ENCODE data around the gene HAND1. TPM values are rescaled to one million over a fixed set of nuclear protein-coding genes. Genes with fewer than 3 reads are reported as not detected.
A peak's percentile ranks its signal among the peaks of the same experiment; 100 is the strongest.

The HAND1 gene
- total RNA-seq, 2 experiments from 2014 or later, result not detected

DNA sequence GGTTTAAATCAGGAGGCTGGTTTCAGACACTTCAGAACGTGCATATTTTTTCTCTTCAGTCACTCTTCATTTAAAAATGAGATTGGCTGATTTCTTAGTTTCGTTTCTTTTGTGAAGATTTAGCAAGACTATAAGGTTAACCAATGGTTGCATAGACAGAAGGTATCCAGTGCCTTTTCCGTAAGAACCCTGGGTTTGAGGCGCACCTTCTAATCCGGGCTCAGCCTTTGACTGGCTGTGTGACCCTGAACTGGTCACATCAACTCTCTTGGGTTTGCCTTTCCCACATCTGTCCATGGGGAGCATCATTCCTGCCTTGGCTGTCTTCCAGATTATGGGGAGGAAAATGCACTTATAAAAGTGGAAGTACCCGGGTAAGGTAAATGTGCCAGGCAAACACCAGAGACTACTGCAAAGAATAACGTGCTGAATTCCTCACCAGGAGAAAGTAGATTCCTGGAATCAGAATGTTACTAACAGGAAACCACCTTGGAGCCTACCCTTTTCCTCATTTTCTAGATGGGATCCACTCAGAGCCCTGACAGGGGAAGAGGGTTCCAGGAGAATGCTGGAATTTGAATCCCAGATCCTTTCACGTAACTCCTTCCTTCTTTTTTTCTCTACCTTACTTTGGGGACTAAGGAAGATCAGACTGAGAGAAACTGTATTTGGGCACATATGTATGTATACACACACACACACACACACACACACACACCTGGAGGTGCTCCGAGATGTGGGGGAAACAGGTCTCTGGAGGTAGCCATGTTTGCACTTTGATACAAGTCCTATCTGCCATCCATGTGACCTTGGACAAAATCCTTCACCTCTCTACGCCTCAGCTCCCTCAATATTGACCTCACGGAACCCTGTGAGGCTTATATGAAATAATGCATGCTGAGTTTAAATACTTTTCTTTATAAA is 6.8 kb downstream of the HAND1 start:
- H3K36me3 ChIP-seq (ENCODE audit: insufficient read depth, low read length), result no peaks in the 10 kb centered on the region
- peaks cover 44% of the 10 kb centered on the region for H3K4me1 ChIP-seq (ENCODE audit: insufficient read depth, low read length)
- ATAC-seq (ENCODE audit: poor library complexity) (no peak), DNase-seq (no peak)
- H3K4me3 Mint-ChIP-seq, result no peak overlapping the region
- CTCF ChIA-PET, result no interaction called here
- no peak overlapping the region for H3K27ac ChIP-seq (ENCODE audit: low read depth in 1 of 2, low read length in 2 of 2)
- no peaks in the 10 kb centered on the region for H3K9me3 Mint-ChIP-seq
- POLR2A ChIA-PET, result no interaction called here
- H3K4me1 Mint-ChIP-seq (ENCODE audit: low read depth), result peaks cover 41% of the 10 kb centered on the region
- no peak overlapping the region for H3K27ac Mint-ChIP-seq
- peaks cover 81% of the 10 kb centered on the region for H3K27me3 Mint-ChIP-seq
- intact Hi-C loops (cut with DNase I, micrococcal nuclease), result loop anchor here in 1 of 2 experiments (10.0 kb wide), 1 partner anchor 174 kb away; no protein-coding TSS in a partner anchor
- no peak overlapping the region for H3K4me3 ChIP-seq (ENCODE audit: low read length)
- TF ChIP-seq, protein P1, sequence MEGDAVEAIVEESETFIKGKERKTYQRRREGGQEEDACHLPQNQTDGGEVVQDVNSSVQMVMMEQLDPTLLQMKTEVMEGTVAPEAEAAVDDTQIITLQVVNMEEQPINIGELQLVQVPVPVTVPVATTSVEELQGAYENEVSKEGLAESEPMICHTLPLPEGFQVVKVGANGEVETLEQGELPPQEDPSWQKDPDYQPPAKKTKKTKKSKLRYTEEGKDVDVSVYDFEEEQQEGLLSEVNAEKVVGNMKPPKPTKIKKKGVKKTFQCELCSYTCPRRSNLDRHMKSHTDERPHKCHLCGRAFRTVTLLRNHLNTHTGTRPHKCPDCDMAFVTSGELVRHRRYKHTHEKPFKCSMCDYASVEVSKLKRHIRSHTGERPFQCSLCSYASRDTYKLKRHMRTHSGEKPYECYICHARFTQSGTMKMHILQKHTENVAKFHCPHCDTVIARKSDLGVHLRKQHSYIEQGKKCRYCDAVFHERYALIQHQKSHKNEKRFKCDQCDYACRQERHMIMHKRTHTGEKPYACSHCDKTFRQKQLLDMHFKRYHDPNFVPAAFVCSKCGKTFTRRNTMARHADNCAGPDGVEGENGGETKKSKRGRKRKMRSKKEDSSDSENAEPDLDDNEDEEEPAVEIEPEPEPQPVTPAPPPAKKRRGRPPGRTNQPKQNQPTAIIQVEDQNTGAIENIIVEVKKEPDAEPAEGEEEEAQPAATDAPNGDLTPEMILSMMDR (IDR thresholded peaks at IDR 0.05), result no peak
- peaks cover 0 to 16% of the 10 kb centered on the region in 2 experiments for H3K9me3 ChIP-seq (ENCODE audit: control insufficient read depth in 1 of 2, insufficient read depth in 1 of 2, low read length in 2 of 2)
- no peaks in the 10 kb centered on the region for H3K36me3 Mint-ChIP-seq (ENCODE audit: low read depth)
- H3K27me3 ChIP-seq (ENCODE audit: control insufficient read depth in 1 of 2, insufficient read depth in 2 of 2, low read length in 2 of 2), result peaks cover 60 to 66% of the 10 kb centered on the region in 2 experiments

DNA sequence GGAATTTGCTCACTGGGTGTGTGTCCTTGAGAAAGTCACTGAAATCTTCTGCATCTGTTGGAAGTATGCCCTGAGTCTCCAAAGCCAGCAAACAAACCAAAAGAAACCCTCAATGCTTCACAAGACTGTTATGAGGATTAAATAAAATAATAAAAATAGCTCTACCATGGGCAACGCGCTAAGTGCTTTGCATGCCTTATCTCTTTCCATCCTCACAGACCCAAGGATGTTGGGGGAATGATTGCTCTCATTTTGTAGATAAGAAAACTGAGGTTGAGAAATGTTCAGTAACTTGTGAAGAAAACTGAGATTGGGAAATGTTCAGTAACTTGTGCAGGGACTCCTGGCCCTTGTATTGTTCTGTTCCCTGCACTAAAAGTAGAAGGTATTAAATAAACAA is 7.9 kb downstream of the HAND1 start:
- ChIA-PET POLR2A (no interaction called here), CTCF (no interaction called here)
- DNase-seq, result no peak
- H3K36me3 ChIP-seq (ENCODE audit: insufficient read depth, low read length), result no peaks in the 10 kb centered on the region
- H3K4me1 ChIP-seq (ENCODE audit: insufficient read depth, low read length), result peaks cover 33% of the 10 kb centered on the region
- no peak overlapping the region for H3K4me3 ChIP-seq (ENCODE audit: low read length)
- intact Hi-C loops (cut with DNase I, micrococcal nuclease), result loop anchor here in 1 of 2 experiments (10.0 kb wide), 1 partner anchor 175 kb away; no protein-coding TSS in a partner anchor
- Mint-ChIP-seq H3K27ac (no peak overlapping the region), H3K4me1 (ENCODE audit: low read depth) (peaks cover 30% of the 10 kb centered on the region), H3K27me3 (peaks cover 70% of the 10 kb centered on the region), H3K36me3 (ENCODE audit: low read depth) (no peaks in the 10 kb centered on the region), H3K4me3 (no peak overlapping the region), H3K9me3 (no peaks in the 10 kb centered on the region)
- H3K27me3 ChIP-seq (ENCODE audit: control insufficient read depth in 1 of 2, insufficient read depth in 2 of 2, low read length in 2 of 2), result peaks cover 50 to 55% of the 10 kb centered on the region in 2 experiments
- H3K27ac ChIP-seq (ENCODE audit: low read depth in 1 of 2, low read length in 2 of 2), result no peak overlapping the region
- TF ChIP-seq, protein P1 (IDR thresholded peaks at IDR 0.05), result no peak
- ATAC-seq (ENCODE audit: poor library complexity), result no peak
- H3K9me3 ChIP-seq (ENCODE audit: control insufficient read depth in 1 of 2, insufficient read depth in 1 of 2, low read length in 2 of 2), result peaks cover 0 to 7% of the 10 kb centered on the region in 2 experiments

DNA sequence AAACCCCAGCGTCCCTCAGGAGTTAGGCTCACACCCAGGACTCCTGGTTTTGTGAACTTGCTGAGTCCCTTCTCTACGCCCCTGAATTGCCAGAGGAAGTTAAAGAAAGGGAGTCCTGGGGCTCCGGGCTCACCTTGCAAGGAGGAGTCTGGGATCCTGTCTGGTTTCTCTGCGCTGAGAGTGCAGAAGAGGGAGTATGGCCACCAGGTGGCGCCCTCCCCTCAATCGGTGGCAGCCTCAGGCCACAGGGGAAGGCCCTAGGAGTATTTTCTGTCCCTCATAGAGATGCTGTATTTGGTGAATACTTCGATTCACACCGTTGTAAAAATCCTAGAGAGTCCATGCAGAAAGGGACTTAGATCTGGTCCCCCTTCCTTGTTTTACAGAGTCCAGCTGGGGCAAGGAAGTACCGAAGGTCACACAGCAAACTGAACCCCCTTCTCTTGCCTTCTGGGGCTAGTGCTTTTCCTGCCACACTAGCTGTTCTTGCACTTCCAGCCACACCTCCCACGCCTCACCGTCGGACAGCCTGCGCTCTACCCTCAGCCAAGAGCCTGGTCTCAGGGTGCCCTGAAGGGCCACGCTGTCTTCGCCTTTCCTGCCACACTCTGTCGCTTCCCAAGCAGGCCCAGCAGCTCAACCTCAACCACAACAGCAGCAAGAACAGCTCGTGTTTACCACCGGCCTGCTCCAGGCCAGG is 10.2 kb downstream of the HAND1 start:
- POLR2A ChIA-PET, result no interaction called here

More for the DNA sequence above, 10.2 kb downstream of the HAND1 start:
- Mint-ChIP-seq H3K4me1 (ENCODE audit: low read depth) (peaks cover 8% of the 10 kb centered on the region), H3K9me3 (no peaks in the 10 kb centered on the region), H3K27me3 (peaks cover 47% of the 10 kb centered on the region), H3K27ac (no peak overlapping the region), H3K36me3 (ENCODE audit: low read depth) (peaks cover 4% of the 10 kb centered on the region), H3K4me3 (no peak overlapping the region)
- CTCF ChIA-PET, result interaction anchor here (1.1 to 1.6 kb wide), 2 partner anchors 20 to 172 kb away, joined by 3 to 4 read pairs; no protein-coding TSS in a partner anchor
- Histone ChIP-seq H3K27me3 (ENCODE audit: control insufficient read depth in 1 of 2, insufficient read depth in 2 of 2, low read length in 2 of 2) (peaks cover 26 to 32% of the 10 kb centered on the region in 2 experiments), H3K4me1 (ENCODE audit: insufficient read depth, low read length) (peaks cover 12% of the 10 kb centered on the region), H3K4me3 (ENCODE audit: low read length) (no peak overlapping the region), H3K9me3 (ENCODE audit: control insufficient read depth in 1 of 2, insufficient read depth in 1 of 2, low read length in 2 of 2) (no peaks in the 10 kb centered on the region), H3K36me3 (ENCODE audit: insufficient read depth, low read length) (no peaks in the 10 kb centered on the region), H3K27ac (ENCODE audit: low read depth in 1 of 2, low read length in 2 of 2) (no peak overlapping the region)
- intact Hi-C loops (cut with DNase I, micrococcal nuclease), result loop anchor here (1.0 to 10.0 kb wide), 4 partner anchors 137 to 677 kb away; no protein-coding TSS in a partner anchor
- ATAC-seq (ENCODE audit: poor library complexity) (peak; percentile 92), DNase-seq (peak; percentile 48 to 82 (median 66))
- TF ChIP-seq, protein P1 (IDR thresholded peaks at IDR 0.05), result peak; percentile 85

Data from CD4-positive, alpha-beta T cell (primary cell).